HG02588 (cell line): ENCODE measurements around the gene ELOVL6.
"Not testable (repeated sequence)": the region's sequence is repeated elsewhere in the genome, so short reads cannot be mapped to it uniquely, and the experiment has no call there.

Experiments used
- ATAC-seq: cut with Tn5 transposase; IDR thresholded peaks from one replicate; pipeline ENCODE4 v1.9.1; 2021; ENCODE audit warnings: mild to moderate bottlenecking, moderate library complexity; ENCODE audit not compliant: unreplicated experiment

Gene ELOVL6

DNA sequence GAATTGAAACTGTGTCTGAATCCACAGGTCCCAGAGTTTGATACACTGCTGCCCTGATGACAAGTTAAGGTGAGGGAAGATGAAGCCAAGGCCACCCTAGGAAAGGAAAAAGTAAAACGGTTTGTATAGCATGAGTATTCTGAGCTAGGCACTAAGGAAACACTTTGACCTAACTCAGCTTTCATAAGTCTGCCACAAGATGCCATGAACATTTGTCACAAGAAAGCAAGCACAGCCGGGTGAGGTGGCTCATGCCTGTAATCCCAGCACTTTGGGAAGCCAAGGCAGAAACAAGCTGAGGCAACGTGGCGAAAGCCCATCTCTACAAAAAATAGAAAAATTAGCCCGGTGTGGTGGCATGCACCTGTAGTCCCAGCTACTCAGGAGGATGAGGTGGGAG is 34.2 kb downstream of the ELOVL6 start:
- ATAC-seq = no peak

- no peak for ATAC-seq
These were observed 34.9 kb downstream of the ELOVL6 start for GRCh38 chr4:110163327-110164069.

- no peak for ATAC-seq
These were observed 37.8 kb downstream of the ELOVL6 start for GRCh38 chr4:110160618-110161017.

DNA sequence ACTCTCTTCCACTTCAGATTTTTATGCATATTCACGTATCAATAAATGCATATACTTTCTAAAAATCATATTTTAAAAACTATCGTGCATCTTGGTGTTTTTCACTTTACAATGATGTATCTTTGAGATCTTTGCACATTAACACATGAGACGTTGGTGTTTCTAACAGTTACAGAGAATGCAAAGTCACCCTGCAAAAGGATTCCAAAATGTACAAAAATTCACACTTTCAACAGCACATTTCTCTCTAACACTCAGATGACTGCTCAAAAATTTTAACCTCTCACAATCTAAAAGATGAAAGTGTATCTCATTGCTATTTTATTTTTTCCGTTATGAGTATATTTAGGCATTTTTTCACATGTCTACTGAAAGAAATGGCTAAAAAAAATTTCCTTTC is 38.9 kb downstream of the ELOVL6 start:
- no peak for ATAC-seq

DNA sequence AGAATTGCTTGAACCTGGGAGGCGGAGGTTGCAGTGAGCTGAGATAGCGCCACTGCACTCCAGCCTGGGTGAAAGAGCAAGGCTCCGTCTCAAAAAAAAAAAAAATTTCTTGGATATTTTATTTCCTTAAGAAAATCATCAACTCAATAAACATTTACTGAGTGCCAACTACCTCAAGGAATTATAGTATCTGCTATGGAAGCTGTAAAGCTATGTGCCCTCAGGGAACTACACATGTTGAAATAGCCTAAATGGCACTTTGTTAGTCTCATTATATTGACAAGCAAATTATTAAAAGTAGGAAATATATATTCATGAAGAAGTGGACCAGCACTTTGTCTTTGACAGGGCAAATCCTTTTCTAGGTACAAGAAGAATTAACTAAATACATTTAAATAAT is 40.8 kb downstream of the ELOVL6 start:
- ATAC-seq = no peak

GRCh38 chr4:110157166-110157565 is 41.2 kb downstream of the ELOVL6 start:
- ATAC-seq = not testable (repeated sequence)

- ATAC-seq = no peak
These were observed 42.0 kb downstream of the ELOVL6 start for GRCh38 chr4:110156442-110156841.

DNA sequence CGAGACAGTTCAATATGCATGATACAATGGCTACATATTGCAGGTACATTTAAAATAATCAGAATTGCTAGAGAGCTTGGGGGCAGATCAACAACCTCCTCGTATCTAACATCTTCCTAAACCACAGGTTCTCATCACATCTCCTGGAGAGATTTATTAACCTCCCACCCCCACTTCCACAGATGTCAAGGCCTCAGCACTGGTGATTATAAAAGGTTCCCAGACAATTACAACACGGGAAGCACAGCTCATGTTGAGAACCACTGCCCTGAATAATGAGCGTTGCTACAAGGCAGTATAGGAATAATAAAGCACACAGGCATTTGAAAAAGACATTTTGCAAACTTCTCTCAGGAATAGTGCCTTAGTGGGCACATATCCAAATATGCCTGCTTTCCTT is 42.8 kb downstream of the ELOVL6 start:
- ATAC-seq = no peak

GRCh38 chr4:110154582-110154981 is 43.8 kb downstream of the ELOVL6 start:
- no peak for ATAC-seq

DNA sequence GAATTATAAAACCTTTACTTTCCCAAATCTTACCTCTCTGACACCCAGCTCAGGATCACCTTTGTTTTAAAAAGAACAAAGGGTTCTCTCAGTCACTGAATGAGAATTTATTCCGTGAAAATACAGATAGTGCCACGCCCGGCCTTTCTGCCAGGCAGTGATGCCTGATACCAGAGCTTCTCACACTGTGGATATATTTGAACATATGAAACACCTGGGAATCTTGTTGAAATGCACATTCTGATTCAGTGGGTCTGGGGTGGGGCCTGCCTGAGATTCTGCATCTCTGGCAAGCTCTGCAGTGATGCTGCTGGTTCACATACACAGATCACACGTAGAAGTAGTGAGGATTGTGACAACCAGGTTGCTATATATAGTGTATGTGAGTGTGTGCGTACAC is 46.0 kb downstream of the ELOVL6 start:
- no peak for ATAC-seq

- no peak for ATAC-seq
These were observed 49.3 kb downstream of the ELOVL6 start for GRCh38 chr4:110149089-110149488.

GRCh38 chr4:110142461-110142860 is 56.0 kb downstream of the ELOVL6 start:
- no peak for ATAC-seq

- no peak for ATAC-seq
These were observed 58.6 kb downstream of the ELOVL6 start for GRCh38 chr4:110139815-110140214.

GRCh38 chr4:110139111-110139510 is 59.3 kb downstream of the ELOVL6 start:
- ATAC-seq = no peak

DNA sequence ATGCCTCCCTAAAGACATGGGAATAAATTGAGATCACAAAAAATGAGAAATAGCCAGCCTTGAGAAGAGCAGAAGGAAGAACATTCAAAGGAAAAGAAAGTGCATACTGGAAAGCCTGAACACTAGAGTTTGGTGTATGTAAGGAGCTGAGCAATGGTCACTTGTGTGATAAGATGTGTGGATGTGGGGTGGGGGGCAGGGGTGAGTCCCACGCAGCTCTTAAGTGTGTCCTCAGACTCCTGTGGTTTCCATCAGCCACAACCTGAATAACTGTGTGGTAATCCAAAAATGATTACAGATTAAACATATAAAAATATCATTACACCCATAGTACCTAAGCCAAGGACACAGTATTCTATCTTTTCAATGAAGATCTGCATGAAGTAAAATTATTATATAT is 59.9 kb downstream of the ELOVL6 start:
- no peak for ATAC-seq

- no peak for ATAC-seq
These were observed 60.6 kb downstream of the ELOVL6 start for GRCh38 chr4:110137829-110138228.

DNA sequence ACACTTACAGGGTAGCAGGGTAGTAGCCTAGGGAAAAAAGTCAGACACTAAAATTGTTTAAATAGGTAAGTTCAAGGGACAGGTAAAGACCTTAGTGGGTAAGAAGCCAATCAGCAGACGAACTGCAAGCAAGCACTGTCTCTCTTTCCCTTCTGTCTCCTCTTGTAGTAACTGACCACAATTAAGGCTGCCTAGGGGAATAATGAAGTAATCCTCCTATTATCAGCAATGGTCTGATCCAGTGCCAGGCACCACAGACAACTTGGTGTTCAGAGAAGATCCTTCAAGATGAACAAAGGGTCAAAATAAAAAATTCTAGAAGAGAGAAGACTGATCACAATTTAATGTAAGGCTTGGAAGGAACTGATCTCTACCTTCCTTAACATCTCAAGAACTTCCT is 62.9 kb downstream of the ELOVL6 start:
- ATAC-seq = no peak

DNA sequence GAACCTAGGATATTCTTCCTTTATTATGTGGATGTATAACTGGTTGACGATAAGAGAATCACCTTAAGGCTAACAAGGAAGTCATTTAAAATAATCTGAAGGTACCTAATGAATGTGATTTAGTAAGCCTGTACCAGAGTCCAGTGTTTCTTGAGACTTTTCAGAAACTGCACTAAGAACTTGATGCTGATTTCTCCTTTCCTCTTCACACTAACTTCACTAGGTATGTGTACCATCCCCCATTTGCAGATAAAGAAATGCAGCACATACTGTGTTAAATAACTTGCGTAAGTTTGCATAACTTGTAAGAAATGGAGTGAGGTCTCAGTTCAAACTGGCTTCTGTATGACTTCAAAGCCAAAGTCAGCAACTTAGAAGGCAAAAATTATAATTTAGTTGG is 63.3 kb downstream of the ELOVL6 start:
- ATAC-seq = no peak

DNA sequence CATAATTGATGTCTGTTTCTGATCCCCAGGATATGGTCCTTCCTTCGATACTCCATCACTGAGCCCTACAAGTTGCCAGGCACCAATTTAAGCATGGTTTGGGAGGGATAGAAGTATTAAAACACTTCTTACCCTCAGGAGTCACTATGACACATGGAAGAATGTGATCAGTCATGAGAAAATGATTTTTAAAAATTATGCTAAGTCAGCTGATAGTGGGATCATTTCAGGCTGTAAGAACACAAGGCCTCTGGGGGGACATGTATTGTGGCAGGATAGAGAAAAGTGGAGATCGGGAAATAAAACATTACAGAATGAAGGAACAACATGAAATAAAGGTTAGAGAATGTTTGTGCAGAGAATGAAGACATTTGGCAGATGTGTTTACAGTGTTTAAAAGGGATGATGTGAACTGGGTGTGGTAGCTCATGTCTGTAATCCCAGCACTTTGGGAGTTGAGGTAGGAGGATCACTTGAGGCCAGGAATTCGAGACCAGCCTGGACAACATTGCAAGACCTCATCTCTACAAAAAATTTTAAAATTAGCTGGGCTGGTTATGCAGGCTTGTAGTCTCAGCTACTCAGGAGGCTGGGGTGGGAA is 64.0 kb downstream of the ELOVL6 start:
- ATAC-seq = no peak

DNA sequence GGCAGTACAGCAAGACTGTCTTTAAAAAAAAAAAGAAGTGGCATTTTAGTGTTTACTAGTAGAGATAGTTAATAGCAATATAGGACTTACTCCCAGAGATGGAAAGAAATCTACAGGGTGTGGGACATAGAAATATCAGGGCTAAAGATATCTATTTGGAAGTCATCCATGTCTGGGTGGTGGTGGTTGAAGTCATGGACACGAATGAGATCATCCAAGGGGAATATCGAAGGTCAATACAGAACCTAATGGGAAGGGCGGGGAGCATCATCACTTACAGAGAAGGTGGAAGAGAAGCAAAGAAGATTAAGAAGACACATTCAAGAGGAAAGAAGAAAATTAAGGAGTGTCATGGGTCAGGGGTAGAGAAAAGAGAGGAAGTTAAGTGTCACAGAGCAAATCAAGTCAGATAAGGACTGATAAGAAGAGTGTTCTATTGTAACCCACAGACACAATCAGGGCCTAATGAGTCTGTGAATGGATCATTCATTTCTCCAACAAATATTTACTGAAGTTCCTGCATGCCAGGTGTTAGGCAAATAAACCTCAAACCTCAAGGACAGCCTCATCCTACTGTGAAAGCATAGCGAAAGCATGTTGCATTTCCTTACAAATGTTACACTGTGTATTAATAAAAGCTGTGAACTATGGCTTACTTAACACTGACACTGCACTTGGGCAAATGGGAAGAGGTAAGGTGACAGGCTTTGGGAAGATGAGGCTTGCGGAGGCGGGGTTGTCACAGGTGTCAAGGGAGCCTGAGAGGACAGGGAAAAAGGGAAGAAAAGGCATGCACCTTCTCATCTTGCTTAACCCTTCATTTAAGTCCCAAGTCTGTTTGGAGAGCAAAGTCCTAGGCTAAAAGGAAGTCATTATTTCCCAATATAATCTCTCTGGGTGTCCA is 65.3 kb downstream of the ELOVL6 start:
- ATAC-seq = no peak

DNA sequence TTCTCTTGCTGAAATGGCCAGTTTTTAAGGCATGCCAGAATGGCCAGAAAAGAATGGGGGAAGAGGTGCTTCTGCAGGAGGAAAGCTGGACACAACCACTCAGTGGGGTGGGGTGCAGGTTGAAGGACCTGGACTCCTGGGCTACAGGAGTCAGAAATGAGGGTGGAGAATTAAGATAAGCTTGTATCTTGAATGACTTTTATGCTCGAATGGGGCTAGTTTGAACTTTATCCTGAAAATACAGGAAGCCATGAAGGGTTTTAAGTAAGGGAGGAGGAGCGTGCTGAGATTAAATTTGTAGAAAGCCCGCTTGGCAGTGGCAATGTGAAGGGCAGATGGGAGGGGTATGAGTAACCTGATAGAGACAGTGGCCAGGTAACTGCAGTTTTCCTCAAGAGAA is 66.5 kb downstream of the ELOVL6 start:
- ATAC-seq = no peak
